Stimulated activated CD4-positive, alpha-beta T cell treated with anti-CD3 and anti-CD28 coated beads, Interleukin-4, amount 100 ng/mL, for 1 hour (primary cell): ENCODE data around the gene KMT2C.

Experiments used
- DNase-seq: peaks from one replicate; pipeline ENCODE4 v3.0.0-alpha.2; 2020

The KMT2C gene

GRCh38 chr7:152089183-152089582 lies 346.6 kb downstream of the KMT2C start:
- no peak for DNase-seq

- DNase-seq = no peak
Observed at GRCh38 chr7:152086513-152086912, 349.3 kb downstream of the KMT2C start.

GRCh38 chr7:152085131-152085530 lies 350.7 kb downstream of the KMT2C start:
- no peak for DNase-seq
